AG09319 (cell line): ENCODE results near the gene SCN9A.

Source experiments
- DNase-seq: peaks from one replicate; pipeline ENCODE4 v3.0.0-alpha.2; 2010; ENCODE audit warnings: low read depth; ENCODE audit errors: extremely low read depth
- TF ChIP-seq, protein P1 (sequence below): IDR thresholded peaks from 2 replicates; pipeline ENCODE4 v1.5.1; 2011; ENCODE audit warnings: low read depth, mild to moderate bottlenecking, inconsistent platforms, low read length, moderate library complexity

Gene SCN9A

DNA sequence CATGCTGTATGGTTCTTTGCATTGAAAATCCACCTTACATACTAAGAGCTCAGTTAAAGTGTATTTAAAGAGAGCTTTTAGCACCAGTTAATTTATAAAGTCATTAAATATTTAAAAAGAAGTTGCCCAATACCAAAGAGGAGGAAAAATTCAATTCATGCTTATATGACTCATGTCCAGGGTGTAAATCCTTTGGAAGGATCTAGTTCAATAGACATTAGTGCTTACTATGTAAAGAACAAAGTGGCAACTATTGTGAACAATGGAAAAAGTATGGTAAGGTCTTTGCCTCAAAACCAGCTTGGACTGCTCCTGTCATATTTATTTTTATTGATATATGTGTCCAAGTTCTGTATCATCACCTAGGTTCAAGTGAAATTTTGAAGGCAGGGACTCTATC is 90.5 kb downstream of the SCN9A start:
- TF ChIP-seq, protein P1, sequence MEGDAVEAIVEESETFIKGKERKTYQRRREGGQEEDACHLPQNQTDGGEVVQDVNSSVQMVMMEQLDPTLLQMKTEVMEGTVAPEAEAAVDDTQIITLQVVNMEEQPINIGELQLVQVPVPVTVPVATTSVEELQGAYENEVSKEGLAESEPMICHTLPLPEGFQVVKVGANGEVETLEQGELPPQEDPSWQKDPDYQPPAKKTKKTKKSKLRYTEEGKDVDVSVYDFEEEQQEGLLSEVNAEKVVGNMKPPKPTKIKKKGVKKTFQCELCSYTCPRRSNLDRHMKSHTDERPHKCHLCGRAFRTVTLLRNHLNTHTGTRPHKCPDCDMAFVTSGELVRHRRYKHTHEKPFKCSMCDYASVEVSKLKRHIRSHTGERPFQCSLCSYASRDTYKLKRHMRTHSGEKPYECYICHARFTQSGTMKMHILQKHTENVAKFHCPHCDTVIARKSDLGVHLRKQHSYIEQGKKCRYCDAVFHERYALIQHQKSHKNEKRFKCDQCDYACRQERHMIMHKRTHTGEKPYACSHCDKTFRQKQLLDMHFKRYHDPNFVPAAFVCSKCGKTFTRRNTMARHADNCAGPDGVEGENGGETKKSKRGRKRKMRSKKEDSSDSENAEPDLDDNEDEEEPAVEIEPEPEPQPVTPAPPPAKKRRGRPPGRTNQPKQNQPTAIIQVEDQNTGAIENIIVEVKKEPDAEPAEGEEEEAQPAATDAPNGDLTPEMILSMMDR: no peak

DNA sequence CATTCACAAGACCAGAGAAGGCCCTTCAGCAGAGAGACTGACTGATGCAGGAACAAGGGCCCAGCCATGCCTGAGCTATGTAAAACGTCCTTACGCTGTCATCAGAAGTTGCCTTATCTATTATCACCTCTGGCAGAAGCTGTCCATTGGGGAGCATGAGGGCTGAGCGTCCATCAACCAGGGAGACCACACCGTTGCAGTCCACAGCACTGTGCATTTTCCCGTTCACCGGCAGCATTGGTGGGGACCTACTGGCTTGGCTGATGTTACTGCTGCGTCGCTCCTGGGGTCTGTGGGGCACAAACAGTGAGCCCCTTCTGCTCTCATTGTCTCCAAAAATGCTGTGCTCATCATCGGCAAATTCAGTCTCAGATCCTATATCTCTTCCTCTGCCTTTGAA is 91.4 kb downstream of the SCN9A start:
- TF ChIP-seq, protein P1: no peak
- no peak for DNase-seq

More for the DNA sequence above, 90.5 kb downstream of the SCN9A start:
- no peak for DNase-seq

DNA sequence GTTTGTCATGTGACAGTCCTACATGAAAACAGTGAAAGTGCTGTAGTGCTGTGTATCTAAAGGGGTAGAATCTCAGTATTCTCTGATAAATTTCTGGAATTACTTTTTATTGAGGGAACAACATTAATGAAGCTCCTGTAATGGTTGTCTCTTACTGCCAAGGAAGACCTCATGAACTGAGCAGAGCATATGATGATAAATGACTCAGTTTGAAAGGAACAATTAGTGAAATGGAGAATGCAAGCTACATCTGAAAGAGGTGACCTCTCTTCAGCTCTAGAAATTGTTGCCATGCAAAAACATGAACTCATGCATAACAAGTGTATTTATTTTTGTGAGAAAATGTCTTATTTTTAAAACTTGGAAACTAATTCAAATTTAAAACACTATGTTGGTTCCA is 93.6 kb downstream of the SCN9A start:
- TF ChIP-seq, protein P1: no peak

DNA sequence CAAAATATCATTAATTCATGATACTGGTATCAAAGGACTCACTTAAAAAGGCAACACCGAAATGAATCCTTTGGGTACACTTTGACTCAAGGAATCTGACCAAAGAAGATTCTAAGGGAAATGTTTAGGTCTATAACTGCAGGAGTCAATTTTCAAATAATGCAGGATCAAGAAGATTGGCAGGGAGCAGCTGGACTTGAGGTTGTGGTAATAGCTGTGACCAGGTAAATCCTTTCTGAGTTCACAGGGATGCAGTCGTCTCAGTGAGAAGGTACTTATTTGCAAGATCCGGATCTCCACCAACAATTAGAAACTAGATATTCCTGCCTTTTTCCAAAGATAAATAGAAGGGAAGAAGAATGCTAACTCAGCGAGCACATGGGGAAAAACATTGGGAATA is 96.9 kb downstream of the SCN9A start:
- TF ChIP-seq, protein P1: no peak

More for the DNA sequence above, 93.6 kb downstream of the SCN9A start:
- no peak for DNase-seq

DNA sequence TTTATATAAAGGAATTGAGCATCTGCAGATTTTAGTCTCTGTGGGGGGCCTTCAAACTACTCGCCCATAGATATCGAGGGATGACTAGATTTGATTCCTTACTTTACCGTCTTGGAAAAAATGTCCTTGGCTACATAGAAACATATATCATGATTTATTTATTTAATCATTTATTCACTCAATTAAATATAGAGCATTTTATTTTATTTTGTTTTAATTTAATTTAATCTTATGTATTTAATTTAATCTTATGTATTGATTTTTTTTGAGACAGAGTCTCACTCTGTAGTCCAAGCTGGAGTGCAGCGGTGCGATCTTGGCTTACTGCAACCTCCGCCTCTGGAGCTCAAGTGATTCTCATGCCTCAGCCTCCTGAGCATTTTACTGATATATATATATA is 105.4 kb downstream of the SCN9A start:
- TF ChIP-seq, protein P1: no peak
- DNase-seq: no peak

More for the DNA sequence above, 96.9 kb downstream of the SCN9A start:
- DNase-seq: no peak

DNA sequence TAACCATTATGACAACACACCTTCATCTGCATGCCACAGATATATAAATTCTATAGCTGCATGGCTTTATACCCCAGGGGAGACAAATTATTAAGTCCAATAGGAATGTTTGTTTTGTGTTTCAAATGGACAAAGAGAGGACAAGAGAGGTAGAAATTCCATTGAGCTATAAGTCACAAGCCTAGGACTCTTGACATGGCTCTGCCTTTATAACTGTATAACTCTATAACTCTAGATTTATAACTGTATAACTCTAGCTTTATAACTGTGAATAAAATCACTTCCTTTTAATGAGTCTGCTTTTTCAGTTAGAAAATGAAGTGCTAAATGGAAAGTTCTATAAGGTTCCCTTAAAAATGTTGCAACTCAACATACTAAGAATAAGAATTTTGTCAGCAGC is 106.4 kb downstream of the SCN9A start:
- no peak for DNase-seq
- TF ChIP-seq, protein P1: no peak

DNA sequence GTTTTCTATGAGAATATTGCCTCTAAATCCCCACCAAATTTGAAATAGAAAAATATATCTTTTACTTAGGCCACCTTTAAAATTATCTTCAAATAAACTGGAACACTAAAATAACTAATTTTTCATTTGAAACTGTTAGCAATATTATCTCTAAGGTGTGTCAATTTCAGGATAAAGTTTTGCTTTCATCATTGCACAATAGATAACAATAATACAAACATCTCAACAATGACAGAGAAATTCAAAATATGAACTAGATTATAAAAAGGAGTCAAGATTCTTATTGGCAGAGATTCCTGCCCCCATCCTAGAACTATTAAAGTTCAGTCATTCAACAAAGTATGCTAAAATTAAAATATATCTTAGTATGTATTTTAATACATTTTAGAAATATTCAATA is 117.9 kb downstream of the SCN9A start:
- TF ChIP-seq, protein P1: no peak
- DNase-seq: no peak
